ENCODE measurements around the gene PKHD1. TPM values are rescaled to one million over a fixed set of nuclear protein-coding genes. Genes with fewer than 3 reads are reported as not detected.

The PKHD1 gene
- total RNA-seq, 1 donor from 2014 or later = not detected

DNA sequence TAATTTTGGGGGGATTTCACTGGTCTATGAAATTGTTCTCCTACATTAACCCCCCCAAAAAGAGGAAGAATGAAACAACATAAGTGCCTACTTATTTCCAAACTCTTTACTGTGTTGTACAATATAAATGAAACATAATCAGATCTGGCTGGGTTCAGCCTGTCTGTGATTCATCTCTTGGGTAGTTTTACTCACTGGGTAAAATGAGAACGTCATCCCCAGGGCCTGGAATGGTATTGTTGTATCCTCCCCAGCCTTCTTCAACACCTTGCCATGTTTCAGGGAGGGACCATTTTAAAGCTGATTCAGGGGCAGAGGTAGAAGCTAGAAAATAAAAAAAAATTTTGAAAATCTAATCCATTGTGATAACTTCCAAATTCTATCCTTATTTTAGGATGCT, 256.7 kb downstream of the PKHD1 start:
- Mint-ChIP-seq H3K9me3 (ENCODE audit: low read depth) (no peaks in the 10 kb centered on the region), H3K36me3 (ENCODE audit: low read depth) (no peaks in the 10 kb centered on the region), H3K27ac (ENCODE audit: unreplicated experiment) (no peak overlapping the region), H3K27me3 (ENCODE audit: low read depth) (no peaks in the 10 kb centered on the region), H3K4me1 (ENCODE audit: low read depth) (no peaks in the 10 kb centered on the region), H3K4me3 (ENCODE audit: unreplicated experiment) (no peak overlapping the region)
- TF ChIP-seq CTCF (IDR thresholded peaks at IDR 0.05) = no peak
- DNase-seq (ENCODE audit: low spot score) = no peak

GRCh38 chr6:51827580-51827979, 259.8 kb downstream of the PKHD1 start:
- Mint-ChIP-seq H3K36me3 (ENCODE audit: low read depth) (no peaks in the 10 kb centered on the region), H3K9me3 (ENCODE audit: low read depth) (no peaks in the 10 kb centered on the region), H3K4me1 (ENCODE audit: low read depth) (no peaks in the 10 kb centered on the region), H3K4me3 (ENCODE audit: unreplicated experiment) (no peak overlapping the region), H3K27me3 (ENCODE audit: low read depth) (no peaks in the 10 kb centered on the region), H3K27ac (ENCODE audit: unreplicated experiment) (no peak overlapping the region)
- DNase-seq (ENCODE audit: low spot score) = no peak
- no peak for TF ChIP-seq CTCF (IDR thresholded peaks at IDR 0.05)

DNA sequence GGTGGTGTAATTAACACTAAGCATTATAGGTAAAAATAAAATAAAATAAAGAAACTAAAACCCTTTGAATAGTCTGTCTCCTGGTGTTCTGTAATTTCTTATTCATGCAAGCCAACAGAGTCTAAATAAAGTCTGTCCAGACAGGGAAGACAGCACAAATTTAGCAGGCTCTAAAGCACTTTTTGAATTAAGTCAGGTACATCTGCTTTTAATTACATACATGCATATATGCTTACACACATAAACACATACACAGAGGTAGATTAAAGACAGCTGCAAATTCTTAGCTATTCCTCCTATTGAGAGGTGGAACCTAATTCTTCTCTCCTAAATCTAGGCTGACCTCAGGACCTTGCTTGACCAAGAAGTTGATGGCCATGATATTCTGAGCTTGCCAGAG, 262.5 kb downstream of the PKHD1 start:
- H3K4me3 Mint-ChIP-seq (ENCODE audit: unreplicated experiment) = no peak overlapping the region
- no peak for DNase-seq (ENCODE audit: low spot score)
- H3K27me3 Mint-ChIP-seq (ENCODE audit: low read depth) = no peaks in the 10 kb centered on the region
- H3K4me1 Mint-ChIP-seq (ENCODE audit: low read depth) = no peaks in the 10 kb centered on the region
- no peaks in the 10 kb centered on the region for H3K9me3 Mint-ChIP-seq (ENCODE audit: low read depth)
- H3K27ac Mint-ChIP-seq (ENCODE audit: unreplicated experiment) = no peak overlapping the region
- TF ChIP-seq CTCF (IDR thresholded peaks at IDR 0.05) = no peak
- no peaks in the 10 kb centered on the region for H3K36me3 Mint-ChIP-seq (ENCODE audit: low read depth)

DNA sequence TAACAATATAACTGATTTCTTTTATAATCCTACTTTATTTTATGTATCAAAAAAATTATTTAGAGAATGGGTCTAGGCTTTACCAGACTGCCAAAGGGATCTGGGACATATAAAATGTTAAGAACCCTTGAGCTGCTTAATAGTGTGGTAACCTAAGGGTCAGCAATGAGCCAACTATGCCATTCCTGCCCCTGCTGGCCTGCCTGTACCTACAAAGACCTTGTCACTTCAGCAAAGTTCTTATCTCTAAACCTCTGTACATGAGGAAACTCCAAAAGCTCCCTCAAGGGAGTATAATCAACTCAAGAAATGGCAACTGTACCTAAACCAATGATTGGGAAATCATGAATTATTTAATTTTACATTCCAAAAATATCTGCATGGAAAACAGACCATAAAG, 266.9 kb downstream of the PKHD1 start:
- no peak overlapping the region for H3K4me3 Mint-ChIP-seq (ENCODE audit: unreplicated experiment)
- no peak for TF ChIP-seq CTCF (IDR thresholded peaks at IDR 0.05)
- H3K27ac Mint-ChIP-seq (ENCODE audit: unreplicated experiment) = no peak overlapping the region
- no peak for DNase-seq (ENCODE audit: low spot score)
- no peaks in the 10 kb centered on the region for H3K27me3 Mint-ChIP-seq (ENCODE audit: low read depth)
- no peaks in the 10 kb centered on the region for H3K36me3 Mint-ChIP-seq (ENCODE audit: low read depth)
- no peaks in the 10 kb centered on the region for H3K4me1 Mint-ChIP-seq (ENCODE audit: low read depth)
- H3K9me3 Mint-ChIP-seq (ENCODE audit: low read depth) = no peaks in the 10 kb centered on the region

GRCh38 chr6:51818520-51819022, 268.8 kb downstream of the PKHD1 start:
- no peaks in the 10 kb centered on the region for H3K4me1 Mint-ChIP-seq (ENCODE audit: low read depth)
- no peaks in the 10 kb centered on the region for H3K9me3 Mint-ChIP-seq (ENCODE audit: low read depth)
- no peak for TF ChIP-seq CTCF (IDR thresholded peaks at IDR 0.05)
- no peaks in the 10 kb centered on the region for H3K36me3 Mint-ChIP-seq (ENCODE audit: low read depth)
- DNase-seq (ENCODE audit: low spot score) = no peak
- H3K27me3 Mint-ChIP-seq (ENCODE audit: low read depth) = no peaks in the 10 kb centered on the region
- no peak overlapping the region for H3K27ac Mint-ChIP-seq (ENCODE audit: unreplicated experiment)
- no peak overlapping the region for H3K4me3 Mint-ChIP-seq (ENCODE audit: unreplicated experiment)
